NK-92 (cell line): ENCODE data around the gene CECR2.
"Not testable (repeated sequence)": the region's sequence is repeated elsewhere in the genome, so short reads cannot be mapped to it uniquely, and the experiment has no call there.

Source experiments
- DNase-seq: peaks from one replicate; lab custom pipeline; 2025; ENCODE audit not compliant: unreplicated experiment; lab: John Stamatoyannopoulos, UW

The CECR2 gene

GRCh38 chr22:17566016-17566687 is 196.9 kb downstream of the CECR2 start:
- DNase-seq: not testable (repeated sequence)

- DNase-seq: no peak
Observed at GRCh38 chr22:17566776-17567175, 197.5 kb downstream of the CECR2 start.

- DNase-seq: no peak
Observed at GRCh38 chr22:17569971-17570511, 200.8 kb downstream of the CECR2 start.

GRCh38 chr22:17570851-17571631 is 201.8 kb downstream of the CECR2 start:
- DNase-seq: no peak

GRCh38 chr22:17575151-17575550 is 205.9 kb downstream of the CECR2 start:
- no peak for DNase-seq

GRCh38 chr22:17575681-17576080 is 206.4 kb downstream of the CECR2 start:
- no peak for DNase-seq

- no peak for DNase-seq
Observed at GRCh38 chr22:17576470-17576869, 207.2 kb downstream of the CECR2 start.

GRCh38 chr22:17578136-17578754 is 209.0 kb downstream of the CECR2 start:
- DNase-seq: no peak

GRCh38 chr22:17579535-17579981 is 210.3 kb downstream of the CECR2 start:
- DNase-seq: no peak

GRCh38 chr22:17580441-17581031 is 211.3 kb downstream of the CECR2 start:
- DNase-seq: no peak

- DNase-seq: no peak
Observed at GRCh38 chr22:17581056-17581455, 211.8 kb downstream of the CECR2 start.

GRCh38 chr22:17581631-17582030 is 212.4 kb downstream of the CECR2 start:
- no peak for DNase-seq

GRCh38 chr22:17583151-17583550 is 213.9 kb downstream of the CECR2 start:
- DNase-seq: no peak

- no peak for DNase-seq
Observed at GRCh38 chr22:17586831-17587440, 217.7 kb downstream of the CECR2 start.

GRCh38 chr22:17587629-17588028 is 218.4 kb downstream of the CECR2 start:
- DNase-seq: no peak

- no peak for DNase-seq
Observed at GRCh38 chr22:17588606-17589005, 219.3 kb downstream of the CECR2 start.

GRCh38 chr22:17589810-17590375 is 220.6 kb downstream of the CECR2 start:
- DNase-seq: no peak

- no peak for DNase-seq
Observed at GRCh38 chr22:17590586-17590985, 221.3 kb downstream of the CECR2 start.

GRCh38 chr22:17592201-17592600 is 222.9 kb downstream of the CECR2 start:
- no peak for DNase-seq

- DNase-seq: no peak
Observed at GRCh38 chr22:17596226-17596625, 227.0 kb downstream of the CECR2 start.

GRCh38 chr22:17597217-17597616 is 228.0 kb downstream of the CECR2 start:
- DNase-seq: no peak
